Naive B cell (primary cell): ENCODE results near the gene PRKD1. TPM values are rescaled to one million over a fixed set of nuclear protein-coding genes. Genes with fewer than 3 reads are reported as not detected.

Experiments used
- ATAC-seq, 2 donors: fragments of 150-1000 bp; cut with Tn5 transposase; 2 replicates each; pipeline ENCODE4 v1.10.0; 2021; ENCODE audit warnings: low read depth in 2 of 2, mild to moderate bottlenecking in 2 of 2, moderate library complexity in 2 of 2
- DNase-seq: peaks from one replicate; pipeline ENCODE4 v3.0.0; 2022
- H3K27ac Mint-ChIP-seq, 6 donors: one replicate each; pipeline ENCODE4 v1.8.0; 2020 to 2022; ENCODE audit warnings: mild to moderate bottlenecking in 6 of 6, mixed read lengths in 6 of 6, moderate library complexity in 5 of 6, inconsistent platforms in 2 of 6
- H3K27me3 Mint-ChIP-seq, 3 donors: one replicate each; pipeline ENCODE4 v1.8.0; 2021 to 2022; ENCODE audit warnings: mixed read lengths in 3 of 3, mild to moderate bottlenecking in 1 of 3
- H3K36me3 Mint-ChIP-seq, 2 donors: one replicate each; pipeline ENCODE4 v1.8.0; 2020 to 2022; ENCODE audit warnings: mixed read lengths in 2 of 2, inconsistent platforms in 1 of 2, mild to moderate bottlenecking in 1 of 2
- H3K4me1 Mint-ChIP-seq, 3 donors: one replicate each; pipeline ENCODE4 v1.8.0; 2020 to 2022; ENCODE audit warnings: mixed read lengths in 3 of 3, inconsistent platforms in 1 of 3, mild to moderate bottlenecking in 1 of 3, moderate library complexity in 1 of 3
- H3K4me3 Mint-ChIP-seq, 8 donors: one replicate each; pipeline ENCODE4 v1.8.0; 2020 to 2022; ENCODE audit warnings: mild to moderate bottlenecking in 8 of 8, mixed read lengths in 8 of 8, moderate library complexity in 8 of 8, inconsistent platforms in 2 of 8
- H3K9me3 Mint-ChIP-seq, 7 donors: one replicate each; pipeline ENCODE4 v1.8.0; 2020 to 2022; ENCODE audit warnings: mixed read lengths in 7 of 7, mild to moderate bottlenecking in 5 of 7, inconsistent platforms in 2 of 7, moderate library complexity in 1 of 7
- polyA plus RNA-seq, 6 donors: library from polyadenylated mRNA; unstranded; fragments of 300-500 nt; fragmentation: Illumina TruSeq; gene quantifications; one replicate each; pipeline ENCODE4 v1.2.3, GENCODE V29; 2021; ENCODE audit warnings: low read depth in 6 of 6

Gene PRKD1
- polyA plus RNA-seq, 6 donors from 2014 or later, result 0.29 to 0.95 (median 0.58) TPM; not detected in 2

DNA sequence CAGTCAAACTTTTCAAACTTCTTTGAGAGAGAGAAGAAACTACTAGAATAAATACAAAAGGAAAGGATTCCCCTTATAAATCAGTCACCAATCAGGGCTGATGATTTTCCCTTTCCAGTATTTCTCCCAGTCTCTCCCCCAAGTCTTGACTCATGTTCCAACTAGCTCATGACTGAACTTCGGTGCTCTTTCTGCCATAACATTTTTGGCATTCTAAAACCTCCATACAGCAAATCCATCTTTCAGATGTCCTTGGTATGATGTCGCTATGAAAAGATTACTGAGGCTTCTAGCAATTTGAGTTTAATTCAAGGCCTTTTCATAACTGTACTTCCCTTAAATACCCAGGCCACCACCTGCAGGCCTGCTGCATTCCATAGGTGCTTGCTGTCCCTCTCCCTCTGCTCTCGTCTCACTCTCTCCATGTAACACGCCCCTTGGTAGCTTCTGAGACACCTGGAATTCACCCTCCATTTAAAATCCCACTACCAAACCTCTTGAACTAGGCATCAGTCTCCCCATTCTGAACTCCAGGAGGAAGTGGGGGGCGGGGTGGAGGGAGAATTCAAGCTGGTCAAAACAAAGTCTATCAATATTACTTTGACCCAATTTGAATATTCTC, 2.4 kb downstream of the PRKD1 start:
- Mint-ChIP-seq H3K4me3 (no peak overlapping the region), H3K27ac (no peak overlapping the region), H3K36me3 (peaks cover 0 to 10% of the 10 kb centered on the region in 2 donors), H3K4me1 (peaks cover 8 to 9% (median 8%) of the 10 kb centered on the region in 3 donors), H3K27me3 (peaks cover 27 to 47% (median 38%) of the 10 kb centered on the region in 3 donors), H3K9me3 (peaks cover 0 to 6% (median under 1%) of the 10 kb centered on the region in 7 donors)
- ATAC-seq (no peak), DNase-seq (no peak)

DNA sequence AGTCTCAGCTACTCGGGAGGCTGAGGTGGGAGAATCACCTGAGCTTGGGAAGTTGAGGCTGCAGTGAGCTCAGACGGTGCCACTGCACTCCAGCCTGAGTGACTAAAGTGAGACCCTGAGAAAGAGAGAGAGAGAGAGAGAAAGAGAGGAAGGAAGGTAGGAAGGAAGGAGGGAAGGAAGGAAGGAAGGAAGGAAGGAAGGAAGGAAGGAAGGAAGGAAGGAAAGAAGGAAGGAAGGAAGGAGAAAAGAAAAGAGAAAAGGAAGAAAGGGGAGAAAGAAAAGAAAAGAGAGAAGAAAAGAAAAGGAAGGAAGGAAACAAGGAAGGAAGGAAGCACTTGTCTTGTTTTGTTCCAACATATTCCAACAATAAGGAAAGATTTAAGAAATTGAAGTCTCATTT, 7.8 kb downstream of the PRKD1 start:
- DNase-seq (no peak), ATAC-seq (no peak)
- Mint-ChIP-seq H3K9me3 (peaks cover 0 to 6% (median 0%) of the 10 kb centered on the region in 7 donors), H3K27ac (no peak overlapping the region), H3K4me3 (no peak overlapping the region), H3K36me3 (no peaks in the 10 kb centered on the region), H3K4me1 (peaks cover 0 to 4% (median 0%) of the 10 kb centered on the region in 3 donors), H3K27me3 (peaks cover 3 to 8% (median 6%) of the 10 kb centered on the region in 3 donors)

- H3K4me1 Mint-ChIP-seq, result peaks cover 0 to 4% (median 0%) of the 10 kb centered on the region in 3 donors
- no peak for DNase-seq
- no peaks in the 10 kb centered on the region for H3K36me3 Mint-ChIP-seq
- H3K9me3 Mint-ChIP-seq, result peaks cover 0 to 5% (median 0%) of the 10 kb centered on the region in 7 donors
- no peak overlapping the region for H3K27ac Mint-ChIP-seq
- H3K4me3 Mint-ChIP-seq, result no peak overlapping the region
- peaks cover 0 to 3% (median 0%) of the 10 kb centered on the region in 3 donors for H3K27me3 Mint-ChIP-seq
- no peak for ATAC-seq
Observed at GRCh38 chr14:29918981-29919380, 8.7 kb downstream of the PRKD1 start.

GRCh38 chr14:29913566-29913965, 14.1 kb downstream of the PRKD1 start:
- no peak for DNase-seq
- H3K4me1 Mint-ChIP-seq, result no peaks in the 10 kb centered on the region
- no peak overlapping the region for H3K27ac Mint-ChIP-seq
- ATAC-seq, result no peak
- no peak overlapping the region for H3K4me3 Mint-ChIP-seq
- peaks cover 0 to 6% (median 0%) of the 10 kb centered on the region in 7 donors for H3K9me3 Mint-ChIP-seq
- H3K27me3 Mint-ChIP-seq, result peaks cover 0 to 3% (median 0%) of the 10 kb centered on the region in 3 donors
- no peaks in the 10 kb centered on the region for H3K36me3 Mint-ChIP-seq

GRCh38 chr14:29911810-29912209, 15.8 kb downstream of the PRKD1 start:
- Mint-ChIP-seq H3K27ac (no peak overlapping the region), H3K9me3 (peaks cover 0 to 6% (median 0%) of the 10 kb centered on the region in 7 donors), H3K27me3 (peaks cover 0 to 2% (median 0%) of the 10 kb centered on the region in 3 donors), H3K4me3 (no peak overlapping the region), H3K36me3 (no peaks in the 10 kb centered on the region), H3K4me1 (no peaks in the 10 kb centered on the region)
- DNase-seq (no peak), ATAC-seq (no peak)

GRCh38 chr14:29908652-29909577, 18.7 kb downstream of the PRKD1 start:
- H3K27ac Mint-ChIP-seq, result peak overlapping the region in 1 of 6 donors; percentile 56
- H3K36me3 Mint-ChIP-seq, result no peaks in the 10 kb centered on the region
- no peaks in the 10 kb centered on the region for H3K4me1 Mint-ChIP-seq
- no peak for DNase-seq
- H3K4me3 Mint-ChIP-seq, result no peak overlapping the region
- H3K27me3 Mint-ChIP-seq, result no peaks in the 10 kb centered on the region
- ATAC-seq, result no peak
- H3K9me3 Mint-ChIP-seq, result peaks cover 0 to 3% (median 0%) of the 10 kb centered on the region in 7 donors

DNA sequence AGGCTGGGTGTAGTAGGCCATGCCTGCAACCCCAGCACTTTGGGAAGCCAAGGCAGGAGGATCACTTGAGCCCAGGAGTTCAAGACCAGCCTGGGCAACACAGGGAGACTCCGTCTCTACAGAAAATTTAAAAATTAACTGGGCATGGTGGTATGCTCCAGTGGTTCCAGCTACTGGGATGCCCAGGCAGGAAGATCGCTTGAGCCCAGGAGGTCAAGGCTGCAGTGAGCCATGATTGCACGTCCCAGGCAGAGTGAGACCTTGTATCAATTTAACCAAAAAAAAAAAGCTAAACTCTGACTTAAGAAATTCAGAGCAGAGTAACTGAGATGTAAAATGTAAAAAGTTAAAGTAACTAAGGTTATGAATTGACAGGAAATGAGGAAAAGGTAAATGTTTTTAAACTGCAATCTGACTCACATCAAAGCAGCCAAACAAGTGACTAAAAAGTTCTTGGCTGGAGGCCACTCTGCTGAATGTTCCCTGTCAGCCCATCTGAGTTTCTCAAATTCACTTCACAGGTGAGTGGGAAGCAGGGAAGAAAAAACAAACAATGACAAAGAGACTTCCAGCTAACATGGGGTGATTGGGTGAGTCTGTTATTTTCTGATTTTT, 21.3 kb downstream of the PRKD1 start:
- no peaks in the 10 kb centered on the region for H3K36me3 Mint-ChIP-seq
- no peaks in the 10 kb centered on the region for H3K4me1 Mint-ChIP-seq
- no peak overlapping the region for H3K4me3 Mint-ChIP-seq
- ATAC-seq (no peak), DNase-seq (no peak)
- H3K9me3 Mint-ChIP-seq, result peaks cover 0 to 2% (median 0%) of the 10 kb centered on the region in 7 donors
- H3K27ac Mint-ChIP-seq, result no peak overlapping the region
- no peaks in the 10 kb centered on the region for H3K27me3 Mint-ChIP-seq

GRCh38 chr14:29905543-29905942, 22.1 kb downstream of the PRKD1 start:
- Mint-ChIP-seq H3K4me1 (peaks cover 0 to under 1% (median 0%) of the 10 kb centered on the region in 3 donors), H3K27ac (peak overlapping the region in 1 of 6 donors; percentile 24), H3K27me3 (no peaks in the 10 kb centered on the region), H3K4me3 (no peak overlapping the region), H3K36me3 (no peaks in the 10 kb centered on the region), H3K9me3 (peaks cover 0 to 4% (median 0%) of the 10 kb centered on the region in 7 donors)
- ATAC-seq (no peak), DNase-seq (no peak)

DNA sequence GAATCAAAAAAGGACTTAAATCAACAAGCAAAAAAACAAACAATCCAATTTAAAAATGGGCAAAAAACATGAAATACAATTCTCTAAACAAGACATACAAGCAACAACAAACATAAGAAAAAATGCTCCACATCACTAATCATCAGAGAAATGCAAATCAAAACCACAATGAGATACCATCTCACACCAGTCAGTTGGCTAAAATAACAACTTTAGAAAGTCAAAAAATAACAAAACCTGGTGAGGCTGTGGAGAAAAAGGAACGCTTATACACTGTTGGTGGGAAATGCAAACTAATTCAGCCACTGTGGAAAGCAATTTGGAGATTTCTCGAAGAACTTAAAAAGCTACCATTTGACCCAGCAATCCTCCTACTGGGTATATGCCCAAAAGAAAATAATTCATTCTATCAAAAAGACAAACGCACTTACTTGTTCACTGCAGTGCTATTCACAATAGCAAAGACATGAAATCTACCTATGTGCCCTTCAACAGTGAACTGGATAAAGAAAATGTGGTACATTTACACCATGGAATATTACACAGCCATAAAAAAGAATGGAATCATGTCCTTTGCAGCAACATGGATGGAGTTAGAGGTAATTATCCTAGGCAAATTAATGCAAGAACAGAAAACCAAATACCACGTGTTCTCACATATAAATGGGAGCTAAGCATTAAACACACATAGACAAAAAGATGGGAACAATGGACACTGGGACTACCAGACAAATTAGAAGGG, 26.9 kb downstream of the PRKD1 start:
- no peak for ATAC-seq
- H3K36me3 Mint-ChIP-seq, result no peaks in the 10 kb centered on the region
- H3K27me3 Mint-ChIP-seq, result no peaks in the 10 kb centered on the region
- H3K27ac Mint-ChIP-seq, result peak overlapping the region in 1 of 6 donors; percentile 22
- peaks cover 0 to 4% (median 0%) of the 10 kb centered on the region in 7 donors for H3K9me3 Mint-ChIP-seq
- no peak overlapping the region for H3K4me3 Mint-ChIP-seq
- H3K4me1 Mint-ChIP-seq, result peaks cover 0 to 6% (median 0%) of the 10 kb centered on the region in 3 donors
- no peak for DNase-seq

- no peak for ATAC-seq
- H3K27ac Mint-ChIP-seq, result no peak overlapping the region
- DNase-seq, result no peak
- no peaks in the 10 kb centered on the region for H3K27me3 Mint-ChIP-seq
- no peaks in the 10 kb centered on the region for H3K36me3 Mint-ChIP-seq
- H3K4me3 Mint-ChIP-seq, result no peak overlapping the region
- H3K9me3 Mint-ChIP-seq, result peaks cover 0 to 4% (median 0%) of the 10 kb centered on the region in 7 donors
- peaks cover 0 to 6% (median 0%) of the 10 kb centered on the region in 3 donors for H3K4me1 Mint-ChIP-seq
Observed at GRCh38 chr14:29898470-29898869, 29.2 kb downstream of the PRKD1 start.

DNA sequence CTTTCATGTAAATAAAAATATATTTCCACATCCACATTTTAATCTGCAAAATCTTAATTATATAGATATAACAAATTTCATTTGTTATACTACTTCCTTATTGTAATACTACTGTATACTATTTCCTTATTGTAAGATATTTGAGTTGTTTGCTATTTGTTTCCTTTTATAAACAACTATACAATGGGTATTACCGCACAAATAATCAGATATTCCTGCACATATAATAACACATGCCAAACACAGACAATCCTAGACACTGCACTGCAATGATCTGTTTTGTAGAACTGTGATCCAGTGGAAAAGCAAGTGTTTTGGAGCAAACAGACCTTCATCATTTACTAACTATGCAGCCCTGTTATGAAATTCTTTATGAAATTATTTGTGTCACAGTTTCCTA, 30.5 kb downstream of the PRKD1 start:
- no peak for ATAC-seq
- no peaks in the 10 kb centered on the region for H3K27me3 Mint-ChIP-seq
- no peak for DNase-seq
- H3K9me3 Mint-ChIP-seq, result peaks cover 0 to 4% (median 0%) of the 10 kb centered on the region in 7 donors
- H3K27ac Mint-ChIP-seq, result no peak overlapping the region
- no peak overlapping the region for H3K4me3 Mint-ChIP-seq
- peaks cover 0 to 6% (median 0%) of the 10 kb centered on the region in 3 donors for H3K4me1 Mint-ChIP-seq
- no peaks in the 10 kb centered on the region for H3K36me3 Mint-ChIP-seq

- Mint-ChIP-seq H3K36me3 (no peaks in the 10 kb centered on the region), H3K4me3 (no peak overlapping the region), H3K27ac (no peak overlapping the region), H3K9me3 (peaks cover 0 to 4% (median 0%) of the 10 kb centered on the region in 7 donors), H3K4me1 (peaks cover 0 to 6% (median 0%) of the 10 kb centered on the region in 3 donors), H3K27me3 (no peaks in the 10 kb centered on the region)
- ATAC-seq (no peak), DNase-seq (no peak)
Observed at GRCh38 chr14:29896354-29896821, 31.3 kb downstream of the PRKD1 start.
